ENCODE data around the gene DAB2.
"Not testable (repeated sequence)": the region's sequence is repeated elsewhere in the genome, so short reads cannot be mapped to it uniquely, and the experiment has no call there.

Gene DAB2

DNA sequence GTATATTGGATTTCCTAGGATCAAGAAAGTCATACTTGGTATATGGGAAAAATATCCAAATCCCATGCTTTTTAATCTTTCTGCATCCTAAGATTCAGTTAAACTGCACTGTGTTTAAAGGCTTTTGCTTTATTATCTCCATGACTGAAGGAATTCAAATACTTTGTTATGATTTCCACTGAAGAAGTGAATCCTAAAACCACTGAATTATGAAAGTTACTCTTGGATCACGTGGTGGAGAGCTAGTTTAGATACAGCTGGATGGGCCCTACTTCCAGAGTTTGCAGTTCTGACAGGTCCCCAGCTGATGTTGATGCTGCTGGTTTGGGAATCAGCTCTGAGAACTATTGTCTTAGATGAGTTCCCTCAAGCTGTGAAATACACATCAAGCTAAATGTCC is 5.0 kb downstream of the DAB2 start:
- no peak for DNase-seq

DNA sequence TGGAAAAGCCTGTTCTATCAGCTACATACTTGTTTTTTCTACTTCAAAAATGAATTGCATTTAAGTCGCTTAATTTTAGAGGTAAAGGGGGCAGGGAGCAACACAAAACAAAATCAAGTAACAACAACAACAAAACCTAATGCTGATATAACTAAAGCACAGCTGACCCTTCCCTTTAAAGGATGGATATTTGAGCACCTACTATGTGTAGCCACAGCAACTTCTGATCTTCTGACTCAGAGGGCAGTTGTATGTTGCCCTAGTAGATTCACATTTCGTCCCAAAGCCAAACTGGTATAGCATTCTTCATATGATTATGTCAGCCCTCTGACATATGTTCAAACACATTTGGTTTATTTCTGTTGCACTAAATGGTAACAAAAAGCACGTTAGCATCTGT is 6.8 kb downstream of the DAB2 start:
- no peak for DNase-seq

DNA sequence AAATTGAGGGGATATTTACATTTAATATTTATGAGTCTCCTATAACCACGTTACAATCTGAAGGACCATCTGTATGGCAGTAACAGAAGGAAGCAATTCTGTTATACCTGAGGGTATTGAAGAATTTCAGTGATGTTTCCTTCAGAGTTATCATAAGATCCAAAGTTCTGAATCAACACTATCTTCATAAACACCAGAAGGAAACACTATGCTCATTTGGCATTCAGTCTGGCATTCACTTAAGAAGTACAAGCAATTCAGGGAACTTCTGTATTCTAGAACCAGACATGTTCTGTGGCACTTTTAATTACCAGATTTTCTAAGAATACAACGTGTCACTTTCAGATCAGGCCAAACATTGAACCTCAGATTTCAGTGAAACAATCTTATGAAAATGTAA is 9.6 kb downstream of the DAB2 start:
- no peak for DNase-seq

DNA sequence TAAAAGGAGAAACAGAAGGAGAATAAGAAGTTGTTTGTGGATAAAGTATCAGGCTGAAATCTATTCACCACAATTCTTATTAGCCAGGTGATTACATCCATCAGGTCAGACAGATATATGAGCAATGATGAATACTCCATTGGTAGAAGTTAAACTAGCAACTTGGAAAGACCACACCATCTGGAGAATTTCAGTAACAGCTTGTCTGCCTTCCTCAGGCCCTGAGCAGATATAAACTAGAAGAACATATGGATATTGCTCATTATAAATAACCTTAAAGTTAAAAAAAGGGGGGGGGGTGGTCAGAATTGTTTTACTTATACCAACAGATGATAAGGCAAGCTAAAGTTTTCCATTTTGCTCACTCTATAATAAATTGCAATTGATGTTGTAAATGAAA is 10.4 kb downstream of the DAB2 start:
- no peak for DNase-seq

DNA sequence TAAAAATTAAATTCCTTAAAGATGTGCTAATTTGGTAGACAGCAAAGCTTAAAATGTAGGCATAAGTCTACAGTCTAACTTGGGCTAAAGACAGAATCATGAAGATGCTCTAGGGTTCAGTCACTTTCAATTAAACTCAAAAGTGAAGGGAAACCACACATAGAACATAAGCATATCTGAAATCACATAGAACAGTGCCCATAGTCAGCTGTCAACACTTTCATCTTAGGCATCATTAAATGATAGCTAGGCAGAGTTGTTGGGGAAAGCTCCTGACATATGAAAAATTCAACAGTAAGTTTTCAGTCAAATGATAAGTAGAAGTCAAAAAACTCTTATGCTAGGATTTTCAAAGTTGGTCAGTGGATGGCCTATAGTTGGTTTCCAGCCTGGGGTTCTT is 11.0 kb downstream of the DAB2 start:
- no peak for DNase-seq

DNA sequence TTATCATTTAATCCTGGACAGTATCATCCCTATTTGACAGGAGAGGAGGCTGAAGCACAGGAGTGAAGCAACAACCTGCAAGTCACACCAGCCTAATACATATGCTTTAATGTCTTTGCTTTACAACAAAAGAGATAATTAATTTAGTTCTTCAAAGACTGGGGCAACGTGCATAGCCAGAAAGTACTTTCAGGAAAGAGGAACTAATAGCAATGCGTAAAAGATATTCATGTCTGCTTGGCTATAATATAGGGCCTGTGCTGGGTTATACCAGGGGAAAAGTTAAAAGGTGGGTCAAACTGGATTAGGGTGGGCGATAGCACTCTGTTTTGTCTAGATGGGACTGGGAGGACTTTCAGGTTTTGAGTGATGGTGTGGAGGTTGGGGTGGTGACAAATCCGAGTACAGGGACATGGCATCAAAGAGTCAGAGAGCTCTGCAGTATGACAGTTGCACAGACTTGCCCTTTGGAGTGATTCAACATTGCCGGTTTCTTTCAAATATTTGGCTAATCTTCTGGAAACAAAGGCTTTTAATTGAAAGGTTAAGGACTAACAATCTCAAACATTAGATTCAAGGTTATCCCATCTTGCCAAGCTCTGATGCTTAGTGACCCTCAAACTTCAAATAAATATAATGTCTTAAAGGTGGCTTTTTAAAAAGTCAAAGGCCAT is 11.9 kb downstream of the DAB2 start:
- DNase-seq = no peak

DNA sequence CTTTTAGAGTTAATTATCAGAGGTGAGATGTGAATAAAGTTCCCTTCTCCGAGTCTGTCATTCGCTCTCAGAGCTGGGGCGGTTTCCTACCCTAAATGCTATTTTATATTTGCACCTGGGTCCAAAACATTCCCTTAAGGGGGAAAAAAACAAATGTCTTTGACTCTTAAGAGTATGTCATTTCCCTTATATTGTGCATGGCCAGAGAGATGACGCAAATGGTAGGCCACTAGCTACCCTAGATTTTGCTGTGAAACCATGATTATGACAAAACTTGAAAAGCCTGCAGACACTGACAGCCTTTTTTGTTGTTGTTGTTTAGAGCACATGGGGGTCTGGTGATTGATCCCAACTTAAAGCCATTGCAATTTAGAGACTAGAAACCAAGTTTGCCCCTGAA is 12.8 kb downstream of the DAB2 start:
- no peak for DNase-seq

DNA sequence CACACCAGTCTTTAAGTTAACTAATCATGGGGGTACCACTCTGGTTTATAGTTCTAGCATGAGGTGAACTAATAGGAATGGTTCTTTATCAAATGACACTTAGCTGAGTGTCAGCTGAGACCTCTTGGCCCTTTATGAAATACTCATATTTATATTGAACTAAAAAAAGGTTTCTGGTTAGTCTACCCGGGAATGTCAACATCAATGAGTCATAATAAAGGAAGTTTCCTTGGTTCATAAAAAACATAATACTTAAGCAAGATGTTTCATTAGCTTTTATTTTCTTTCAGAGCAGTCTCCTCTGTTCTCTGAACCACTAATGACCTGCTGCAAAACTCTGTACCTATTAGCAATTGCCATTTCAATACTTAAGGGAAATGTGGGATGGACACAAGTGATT is 13.7 kb downstream of the DAB2 start:
- no peak for DNase-seq

DNA sequence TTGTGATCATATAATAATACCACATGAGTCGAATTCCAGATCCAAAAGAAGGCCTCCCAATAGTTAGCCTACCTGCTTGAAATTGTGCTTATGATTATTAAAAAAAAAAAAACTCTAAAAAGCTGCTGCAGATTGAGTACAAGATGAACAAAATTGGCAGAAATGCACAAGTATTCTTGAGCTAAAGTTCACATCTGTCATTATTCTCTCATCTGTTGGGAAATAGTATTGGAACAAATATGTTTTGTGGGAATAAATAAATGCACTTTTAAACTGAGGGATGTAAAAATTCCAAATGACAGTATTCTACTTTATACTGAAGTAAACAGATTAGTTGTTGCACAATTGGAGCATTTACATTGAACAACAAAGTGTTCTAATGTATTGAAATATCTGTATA is 15.7 kb downstream of the DAB2 start:
- no peak for DNase-seq

DNA sequence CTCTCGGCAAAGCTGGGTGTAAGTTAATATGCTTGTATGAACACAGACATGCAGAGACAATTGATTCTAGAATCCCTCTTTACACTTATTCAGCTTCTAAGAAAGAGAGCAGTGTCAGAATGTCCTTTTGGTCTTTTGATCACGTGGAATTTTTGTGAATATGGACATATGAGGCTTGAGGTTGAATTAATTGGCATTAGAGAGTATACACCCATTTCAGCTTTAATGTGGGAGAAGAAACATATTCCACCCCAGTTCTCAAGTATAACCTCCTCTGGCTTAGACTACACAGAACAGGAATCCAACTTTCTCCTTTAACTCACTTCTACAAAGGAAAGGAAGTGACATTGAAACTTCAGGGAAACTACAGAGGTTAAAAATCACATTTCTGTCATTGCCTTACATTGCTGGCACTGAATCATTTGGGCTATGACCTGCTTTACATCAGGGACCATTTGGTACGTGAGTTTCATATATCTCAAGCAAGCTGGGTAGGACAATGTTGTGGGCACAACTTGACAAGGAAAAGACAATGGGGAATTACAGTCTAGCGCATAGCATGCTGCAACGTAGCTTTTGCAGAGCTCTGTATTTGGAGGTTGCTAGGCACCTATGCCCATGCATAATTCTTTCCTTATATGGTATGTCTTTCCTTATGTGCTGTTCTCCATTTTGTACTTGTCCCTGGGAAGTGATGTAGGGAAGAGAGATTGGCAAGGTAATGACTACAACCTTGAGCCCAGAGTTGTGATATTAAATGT is 19.5 kb downstream of the DAB2 start:
- no peak for DNase-seq

DNA sequence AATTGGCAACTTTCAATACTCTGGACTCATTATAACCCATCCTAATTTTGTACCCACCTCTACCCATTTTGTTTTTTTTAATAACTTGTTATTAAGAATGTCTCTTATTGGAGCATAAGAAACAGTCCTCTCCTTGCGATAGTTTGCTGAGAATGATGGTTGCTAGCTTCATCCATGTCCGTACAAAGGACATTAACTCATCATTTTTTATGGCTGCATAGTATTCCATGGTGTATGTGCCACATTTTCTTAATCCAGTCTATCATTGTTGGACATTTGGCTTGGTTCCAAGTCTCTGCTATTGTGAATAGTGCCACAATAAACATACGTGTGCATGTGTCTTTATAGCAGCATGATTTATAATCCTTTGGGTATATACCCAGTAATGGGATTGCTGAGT is 21.0 kb downstream of the DAB2 start:
- DNase-seq = not testable (repeated sequence)

DNA sequence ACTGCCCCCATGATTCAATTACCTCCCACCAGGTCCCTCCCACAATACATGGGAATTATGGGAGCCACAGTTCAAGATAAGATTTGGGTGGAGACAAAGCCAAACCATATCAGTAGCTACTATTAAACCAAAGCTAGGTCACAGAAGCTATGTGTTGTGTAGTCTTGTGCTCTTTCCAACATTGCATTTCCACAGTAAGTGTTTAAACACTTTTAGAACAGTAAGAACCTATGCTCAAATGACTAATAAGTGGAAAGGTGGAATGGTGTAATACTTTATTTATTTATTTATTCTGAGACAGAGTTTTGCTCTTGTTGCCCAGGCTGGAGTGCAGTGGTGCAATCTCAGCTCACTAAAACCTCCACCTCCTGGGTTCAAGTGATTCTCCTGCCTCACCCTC is 22.6 kb downstream of the DAB2 start:
- not testable (repeated sequence) for DNase-seq

DNA sequence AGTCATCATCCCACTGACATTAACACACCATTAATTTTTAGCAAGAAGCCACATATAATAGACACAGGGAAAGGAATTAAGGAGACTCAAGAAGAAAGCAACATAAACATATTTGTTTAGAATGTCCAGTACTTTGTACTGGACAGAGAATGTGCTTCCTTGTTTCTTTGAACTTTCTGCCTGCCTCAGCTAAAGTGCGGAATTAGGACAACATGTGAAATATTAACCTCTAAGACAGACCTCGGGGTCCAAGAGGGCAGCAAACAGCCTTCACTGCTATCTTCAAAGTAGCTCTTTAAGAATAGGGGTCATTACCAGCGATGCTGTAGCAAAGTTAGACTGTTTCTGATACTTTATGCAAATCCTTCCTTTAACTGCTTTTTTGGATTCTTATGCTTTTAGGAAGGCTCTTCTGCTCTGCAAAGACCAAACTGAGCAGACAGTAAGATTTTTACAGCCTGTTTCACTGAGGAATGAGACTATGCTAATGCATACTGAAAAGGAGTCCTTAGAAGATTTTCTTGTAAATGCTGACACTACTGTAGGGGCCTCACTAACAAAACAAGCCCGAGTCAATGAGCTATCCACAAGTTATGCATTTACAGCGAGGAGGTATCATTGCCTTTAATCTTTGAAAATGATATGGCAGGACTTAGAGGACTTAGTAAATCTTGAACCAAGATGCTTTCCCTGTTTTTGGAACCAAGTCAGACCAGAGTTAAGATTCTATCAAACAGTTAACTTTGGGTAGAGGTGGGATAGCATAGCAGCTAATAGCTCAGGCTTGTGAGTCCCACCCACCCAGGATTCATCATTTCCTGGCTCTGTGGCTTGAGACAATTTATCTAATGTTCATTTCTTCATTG is 23.8 kb downstream of the DAB2 start:
- DNase-seq = no peak

DNA sequence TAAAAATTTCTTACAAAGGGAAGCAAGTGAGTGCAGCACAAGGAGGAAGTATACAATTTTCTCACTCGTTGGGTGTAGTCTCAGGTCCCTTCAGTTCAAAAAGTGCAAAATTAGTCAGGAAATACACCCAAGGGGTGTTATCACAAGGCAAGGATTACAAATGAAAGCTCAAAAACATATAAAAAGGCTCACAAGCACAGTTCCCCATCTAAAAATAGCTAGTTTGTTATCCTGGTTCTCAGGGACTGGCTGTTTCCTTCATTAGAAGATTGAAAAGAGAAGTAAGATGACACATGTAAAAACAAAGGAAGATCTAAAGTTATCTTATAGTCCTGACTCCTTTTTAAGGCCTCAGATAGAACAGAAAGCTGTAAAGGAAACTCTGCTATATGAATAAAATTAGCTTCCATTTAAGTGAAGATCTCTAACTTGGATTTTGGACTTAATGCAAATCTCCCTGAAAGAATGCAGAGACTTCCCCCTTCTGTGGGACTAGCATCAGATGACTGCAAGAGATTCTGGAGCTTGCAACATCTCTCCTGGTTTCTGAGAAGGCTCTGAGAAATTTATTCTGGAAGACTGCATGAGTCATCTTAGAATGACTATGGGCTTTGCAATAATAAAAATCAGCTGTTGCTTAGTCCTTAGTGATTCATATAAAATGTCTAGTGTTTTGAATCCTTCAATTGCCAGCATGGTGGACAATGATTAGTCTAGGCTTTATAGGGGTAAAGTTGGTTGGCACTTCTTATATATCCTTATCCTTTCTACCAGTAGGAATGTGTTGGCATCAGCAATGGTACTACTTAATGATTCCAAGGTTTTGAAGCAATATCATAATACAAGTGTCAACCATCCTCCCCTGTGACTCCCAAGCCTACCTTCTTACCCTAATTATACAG is 25.4 kb downstream of the DAB2 start:
- no peak for DNase-seq

DNA sequence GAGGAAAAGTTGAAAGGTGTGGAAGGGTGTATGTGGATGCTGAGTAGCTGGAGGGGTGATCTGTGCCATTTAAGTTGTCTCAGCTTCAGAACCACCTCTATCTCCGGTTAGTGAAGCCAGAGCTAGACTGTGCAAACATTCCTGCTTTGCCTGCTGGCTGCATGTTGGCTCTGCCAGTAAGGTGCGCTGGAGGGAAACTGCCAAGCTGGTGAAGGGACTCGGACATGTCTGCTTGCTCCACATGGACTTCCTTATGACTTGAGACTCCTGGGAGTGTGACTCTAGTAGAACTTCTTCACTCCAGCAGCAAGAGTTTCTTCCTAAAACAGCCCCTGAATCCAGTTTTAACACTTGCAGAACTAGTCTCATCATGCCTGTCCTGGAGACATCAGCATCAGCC is 27.9 kb downstream of the DAB2 start:
- no peak for DNase-seq

DNA sequence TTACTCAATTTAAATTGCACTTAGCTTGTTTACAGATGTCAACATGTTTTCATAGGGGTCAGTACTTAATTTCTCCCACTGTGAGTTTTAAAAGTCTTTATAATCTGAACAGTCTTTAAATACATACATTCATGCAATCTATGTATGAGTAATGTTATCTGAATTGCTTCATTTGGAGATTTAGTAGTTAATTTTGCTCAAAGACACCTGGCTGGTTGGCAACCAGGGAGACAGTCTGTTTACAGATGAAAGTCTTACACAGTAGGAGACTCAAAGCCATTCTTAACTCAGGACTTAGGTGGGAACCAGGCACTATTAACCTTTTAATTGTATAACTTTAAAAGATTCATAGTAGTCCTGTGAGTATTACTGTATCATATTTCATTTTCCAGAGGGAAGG is 29.3 kb downstream of the DAB2 start:
- DNase-seq = no peak

DNA sequence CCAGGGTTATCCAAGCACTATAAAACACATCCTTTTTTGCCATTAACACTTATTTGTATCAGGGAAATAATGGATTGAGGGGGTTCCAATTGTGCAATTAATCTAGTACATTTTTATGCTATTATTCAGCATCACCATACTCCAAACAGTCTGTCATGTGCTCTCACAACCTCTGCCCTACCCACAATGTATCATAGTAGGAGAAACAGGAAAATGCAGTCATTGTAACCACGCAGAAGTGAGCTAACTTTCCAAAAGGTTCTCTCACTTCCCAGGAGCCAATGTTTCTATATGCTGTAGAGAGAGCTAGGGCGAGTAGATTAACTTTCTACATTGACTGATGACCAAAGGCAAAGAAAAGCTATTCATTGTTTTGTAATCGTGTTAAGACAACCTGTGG is 29.8 kb downstream of the DAB2 start:
- DNase-seq = no peak

DNA sequence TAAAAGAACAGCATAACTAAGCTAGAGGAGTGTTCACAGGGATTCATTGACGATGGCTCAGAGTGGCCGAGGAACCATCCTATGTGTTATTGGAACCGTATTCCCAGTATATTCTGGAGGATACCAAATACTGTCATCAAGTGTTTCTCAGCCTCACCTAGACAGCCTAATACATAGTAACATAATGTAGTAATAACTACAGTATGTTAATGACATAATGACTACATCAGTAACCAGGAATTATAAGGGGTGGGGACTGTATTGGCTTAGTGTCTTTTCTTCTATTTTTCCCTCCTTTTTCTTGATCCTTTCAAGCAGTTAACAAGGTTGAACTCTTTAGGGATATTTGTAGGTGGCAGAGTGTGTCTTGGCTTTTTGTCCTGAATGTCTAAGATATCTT is 33.8 kb downstream of the DAB2 start:
- no peak for DNase-seq

DNA sequence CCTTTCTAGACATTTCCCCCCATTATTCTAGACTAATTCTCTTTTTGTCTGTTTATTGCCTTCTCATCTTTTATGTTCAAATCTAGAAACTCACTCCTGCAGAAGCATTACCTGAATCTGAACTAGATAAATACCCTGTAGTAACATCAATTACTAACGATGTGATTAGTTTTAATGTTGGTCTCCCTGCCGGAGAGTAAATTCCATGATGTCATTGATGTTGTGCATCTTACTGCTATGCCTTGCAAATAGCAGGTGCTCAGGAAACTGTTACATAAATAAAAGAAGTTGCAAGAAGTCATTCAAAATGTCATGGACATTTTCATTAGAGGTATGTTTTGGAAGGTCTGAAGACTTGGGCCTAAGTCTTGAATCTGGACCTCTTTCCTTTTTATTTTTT is 37.5 kb downstream of the DAB2 start:
- no peak for DNase-seq

DNA sequence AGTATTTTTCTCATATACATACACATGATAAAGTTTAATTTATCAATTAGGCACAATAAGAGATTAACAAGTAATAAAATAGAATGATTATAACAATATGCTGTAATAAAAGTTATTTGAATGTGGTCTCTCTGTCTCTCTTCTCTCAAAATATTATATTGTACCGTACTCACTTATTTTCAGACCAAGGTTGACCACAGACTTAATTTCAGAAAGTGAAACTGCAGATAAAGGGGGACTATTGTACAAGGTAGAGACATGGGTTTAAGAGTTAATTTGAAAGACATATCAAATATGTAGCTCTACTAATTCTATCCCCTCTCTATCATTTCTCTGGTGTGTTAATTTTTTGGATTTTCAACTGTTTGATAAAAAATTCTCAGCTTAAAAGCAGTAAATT is 40.5 kb downstream of the DAB2 start:
- DNase-seq = no peak

DNA sequence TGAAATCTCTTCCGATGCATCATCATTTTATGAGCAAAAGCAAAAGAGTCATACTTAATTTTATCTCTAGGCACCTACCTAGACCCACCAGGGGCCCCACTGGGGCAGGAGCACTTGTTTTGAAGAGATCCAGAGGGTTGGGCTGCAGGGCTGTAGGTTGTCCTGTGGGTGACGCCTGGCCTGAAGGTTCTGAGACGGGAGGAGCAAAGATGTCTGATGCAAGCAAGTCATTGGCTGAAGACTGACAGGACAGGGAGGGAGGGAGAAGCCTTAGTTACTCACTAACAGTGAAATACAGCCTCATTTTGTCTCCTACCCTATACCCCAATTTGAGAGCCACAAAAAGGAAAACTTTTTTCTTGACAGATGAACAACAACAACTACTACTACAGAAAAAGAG is 43.4 kb downstream of the DAB2 start:
- no peak for DNase-seq

DNA sequence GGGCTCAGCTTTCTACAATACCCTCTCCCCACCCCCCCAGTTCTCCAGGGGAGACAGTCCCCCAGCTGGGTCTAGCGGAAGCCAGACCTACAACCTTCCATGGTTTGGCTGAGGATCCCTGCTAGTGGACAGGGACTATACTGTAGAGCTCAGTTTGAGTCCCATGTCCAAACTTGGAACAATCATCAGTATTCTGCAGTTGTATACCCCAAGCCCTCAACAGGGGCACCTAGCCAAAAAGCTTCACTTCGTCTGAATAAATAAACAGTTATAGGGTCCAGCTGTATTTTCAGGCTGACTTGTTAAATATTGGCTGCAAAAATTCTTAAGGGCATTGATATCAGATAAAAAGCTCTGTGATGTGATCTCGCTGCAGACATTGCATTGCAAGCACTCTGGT is 45.1 kb downstream of the DAB2 start:
- no peak for DNase-seq

DNA sequence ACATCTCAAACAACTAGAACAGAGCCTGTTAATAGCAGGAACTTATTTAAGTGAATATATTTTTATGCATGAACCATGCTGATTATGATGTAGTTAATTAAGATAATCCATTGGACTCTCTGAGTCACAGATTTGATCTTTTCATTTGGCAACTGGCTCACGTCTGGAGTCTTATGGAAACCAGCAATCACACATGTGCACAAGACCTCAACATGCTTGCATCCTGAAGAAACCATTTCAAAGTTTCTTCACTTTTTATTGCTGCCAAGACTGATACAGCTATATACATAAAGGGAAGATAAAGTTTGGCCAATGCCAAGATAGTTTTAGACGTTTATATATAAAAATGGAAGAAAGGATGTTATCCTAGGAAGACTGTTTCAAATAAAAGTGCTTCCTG is 47.2 kb downstream of the DAB2 start:
- no peak for DNase-seq

Measured in stimulated activated naive CD4-positive, alpha-beta T cell (primary cell).